ENCODE measurements around the gene CNTNAP5.

Gene CNTNAP5

GRCh38 chr2:124609667-124610066 lies 584.6 kb downstream of the CNTNAP5 start:
- H3F3A ChIP-seq (ENCODE audit: insufficient read depth, low read length), result no peaks in the 10 kb centered on the region
- H3K27me3 ChIP-seq (replicated peaks; ENCODE audit: insufficient read depth, low read length), result no peaks in the 10 kb centered on the region
- TF ChIP-seq EZH2 (optimal IDR thresholded peaks at IDR 0.05; ENCODE audit: low read depth, low read length) (no peak), CTCF (IDR thresholded peaks at IDR 0.05; ENCODE audit: low read length) (no peak)
- no peaks in the 10 kb centered on the region for H4K20me1 ChIP-seq (ENCODE audit: insufficient read depth, low read length)
- DNase-seq, result no peak
- H3K4me1 ChIP-seq (ENCODE audit: low read length), result no peaks in the 10 kb centered on the region
- H2AFZ ChIP-seq (ENCODE audit: low read length), result no peak overlapping the region
- H3K9ac ChIP-seq (ENCODE audit: low read length), result no peak overlapping the region
- H3K79me2 ChIP-seq (ENCODE audit: low read length), result no peaks in the 10 kb centered on the region
- H3K4me2 ChIP-seq (ENCODE audit: low read depth, low read length), result no peak overlapping the region
- no peak overlapping the region for H3K27ac ChIP-seq (ENCODE audit: low read length)
- H3K9me2 ChIP-seq (replicated peaks; ENCODE audit: insufficient read depth, low read length), result no peaks in the 10 kb centered on the region
- H3K9me3 ChIP-seq (replicated peaks; ENCODE audit: insufficient read depth, low read length), result no peaks in the 10 kb centered on the region
- no peak overlapping the region for H3K4me3 ChIP-seq (ENCODE audit: low read length)
- no peaks in the 10 kb centered on the region for H3K36me3 ChIP-seq (replicated peaks; ENCODE audit: insufficient read depth, low read length)

DNA sequence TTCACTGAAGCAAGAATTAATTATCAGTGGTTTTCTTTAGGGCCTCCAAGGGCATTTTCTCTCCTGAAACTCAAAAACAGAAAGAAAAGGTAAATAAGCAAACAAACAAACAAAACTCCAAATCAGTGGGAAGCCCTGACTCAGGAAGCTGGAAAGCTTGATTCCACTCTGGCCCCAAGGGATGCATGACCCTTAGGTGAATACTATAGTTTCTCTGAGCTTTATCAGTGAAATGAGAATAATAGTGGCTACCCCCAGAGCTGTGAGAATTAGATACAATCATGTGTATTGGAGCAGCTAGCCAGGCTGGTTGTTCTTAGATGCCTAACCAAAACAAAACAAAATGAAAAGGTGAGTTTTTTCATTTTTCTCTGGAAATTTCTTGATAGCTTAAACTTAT lies 585.1 kb downstream of the CNTNAP5 start:
- DNase-seq, result no peak
- no peaks in the 10 kb centered on the region for H3K79me2 ChIP-seq (ENCODE audit: low read length)
- no peaks in the 10 kb centered on the region for H3K9me3 ChIP-seq (replicated peaks; ENCODE audit: insufficient read depth, low read length)
- H3K9ac ChIP-seq (ENCODE audit: low read length), result no peak overlapping the region
- H3K4me1 ChIP-seq (ENCODE audit: low read length), result no peaks in the 10 kb centered on the region
- H3K27me3 ChIP-seq (replicated peaks; ENCODE audit: insufficient read depth, low read length), result no peaks in the 10 kb centered on the region
- no peak for TF ChIP-seq EZH2phosphoT487 (IDR thresholded peaks at IDR 0.05; ENCODE audit: low read length)
- TF ChIP-seq EZH2 (optimal IDR thresholded peaks at IDR 0.05; ENCODE audit: low read depth, low read length), result no peak
- TF ChIP-seq CTCF (IDR thresholded peaks at IDR 0.05; ENCODE audit: low read length), result no peak
- H3K27ac ChIP-seq (ENCODE audit: low read length), result no peak overlapping the region
- H3K9me2 ChIP-seq (replicated peaks; ENCODE audit: insufficient read depth, low read length), result no peaks in the 10 kb centered on the region
- no peak overlapping the region for H2AFZ ChIP-seq (ENCODE audit: low read length)
- H3K4me3 ChIP-seq (ENCODE audit: low read length), result no peak overlapping the region
- H3K4me2 ChIP-seq (ENCODE audit: low read depth, low read length), result no peak overlapping the region
- no peaks in the 10 kb centered on the region for H3F3A ChIP-seq (ENCODE audit: insufficient read depth, low read length)
- H4K20me1 ChIP-seq (ENCODE audit: insufficient read depth, low read length), result no peaks in the 10 kb centered on the region
- H3K36me3 ChIP-seq (replicated peaks; ENCODE audit: insufficient read depth, low read length), result no peaks in the 10 kb centered on the region

DNA sequence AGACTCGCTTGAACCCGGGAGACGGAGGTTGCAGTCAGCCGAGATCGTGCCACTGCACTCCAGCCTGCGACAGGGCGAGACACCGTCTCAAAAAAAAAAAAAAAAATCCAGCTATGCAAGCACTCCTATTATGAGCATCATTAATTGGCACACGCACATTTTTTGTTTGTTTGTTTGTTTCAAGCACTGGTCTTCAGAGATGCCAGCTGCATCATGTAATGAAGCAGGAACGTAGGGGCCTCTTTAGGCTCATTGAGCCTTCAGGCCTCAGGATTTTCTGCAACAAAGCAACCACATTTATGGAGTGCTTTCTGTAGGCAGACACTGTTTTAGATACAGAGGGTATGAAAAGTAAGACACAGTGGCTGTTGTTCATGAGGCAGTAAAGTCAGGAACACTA lies 585.8 kb downstream of the CNTNAP5 start:
- Histone ChIP-seq H3F3A (ENCODE audit: insufficient read depth, low read length) (no peaks in the 10 kb centered on the region), H3K4me1 (ENCODE audit: low read length) (no peaks in the 10 kb centered on the region), H4K20me1 (ENCODE audit: insufficient read depth, low read length) (no peaks in the 10 kb centered on the region), H3K9ac (ENCODE audit: low read length) (no peak overlapping the region), H3K36me3 (replicated peaks; ENCODE audit: insufficient read depth, low read length) (no peaks in the 10 kb centered on the region), H3K4me2 (ENCODE audit: low read depth, low read length) (no peak overlapping the region), H3K9me2 (replicated peaks; ENCODE audit: insufficient read depth, low read length) (no peaks in the 10 kb centered on the region), H2AFZ (ENCODE audit: low read length) (no peak overlapping the region), H3K79me2 (ENCODE audit: low read length) (no peaks in the 10 kb centered on the region), H3K27ac (ENCODE audit: low read length) (no peak overlapping the region), H3K4me3 (ENCODE audit: low read length) (no peak overlapping the region), H3K9me3 (replicated peaks; ENCODE audit: insufficient read depth, low read length) (no peaks in the 10 kb centered on the region), H3K27me3 (replicated peaks; ENCODE audit: insufficient read depth, low read length) (no peaks in the 10 kb centered on the region)
- no peak for DNase-seq
- TF ChIP-seq CTCF (IDR thresholded peaks at IDR 0.05; ENCODE audit: low read length) (no peak), EZH2phosphoT487 (IDR thresholded peaks at IDR 0.05; ENCODE audit: low read length) (no peak), EZH2 (optimal IDR thresholded peaks at IDR 0.05; ENCODE audit: low read depth, low read length) (no peak)

All from MM.1S (cell line).